Ascending aorta (tissue), 2 donors: ENCODE data around the gene ARHGEF7. TPM values are rescaled to one million over a fixed set of nuclear protein-coding genes. Genes with fewer than 3 reads are reported as not detected.
A peak's percentile ranks its signal among the peaks of the same experiment; 100 is the strongest.

Experiments
- DNase-seq, 2 donors: peaks; one replicate each; pipeline ENCODE4 v3.0.0-alpha.2; 2019; ENCODE audit warnings: low spot score in 2 of 2
- H3K27ac ChIP-seq, 2 donors: fragments of 200-600 bp; sonication (generic); one replicate each; pipeline ENCODE4 v1.5.1; 2016 to 2017; ENCODE audit warnings: mild to moderate bottlenecking in 1 of 2
- H3K27me3 ChIP-seq: fragments of 200-600 bp; sonication (generic); one replicate; pipeline ENCODE4 v1.5.1; 2017
- H3K36me3 ChIP-seq, 2 donors: fragments of 200-600 bp; sonication (generic); one replicate each; pipeline ENCODE4 v1.5.1; 2016
- H3K4me1 ChIP-seq, 2 donors: fragments of 200-600 bp; sonication (generic); one replicate each; pipeline ENCODE4 v1.5.1; 2016 to 2017; ENCODE audit warnings: mild to moderate bottlenecking in 1 of 2
- H3K4me3 ChIP-seq, 2 donors: fragments of 200-600 bp; sonication (generic); one replicate each; pipeline ENCODE4 v1.5.1; 2016 to 2017; ENCODE audit warnings: mild to moderate bottlenecking in 1 of 2
- H3K9me3 ChIP-seq, 2 donors: fragments of 200-600 bp; sonication (generic); one replicate each; pipeline ENCODE4 v1.5.1; 2016
- intact Hi-C: fragments of 100-400 bp; cut with DNase I; formaldehyde crosslinking; loops from one replicate; pipeline ENCODE4 v1.15.1; 2023
- total RNA-seq: library from RNA; depleted of rRNA; stranded (reverse); fragments of >200 nt; gene quantifications from one replicate; pipeline ENCODE4 v1.1.0, GENCODE V29; 2016
- TF ChIP-seq, protein P1 (sequence below), 3 experiments: fragments of 200-600 bp in 2 of 3; fragments of 450-650 bp in 1 of 3; sonication (generic) in 2 of 3; IDR thresholded peaks; one replicate each; pipeline ENCODE4 v1.5.1; 2016 to 2019; ENCODE audit warnings: antibody characterized with exemption in 3 of 3, mild to moderate bottlenecking in 1 of 3, moderate library complexity in 1 of 3

The ARHGEF7 gene
- total RNA-seq, 1 donor from 2014 or later: 32.2 TPM

DNA sequence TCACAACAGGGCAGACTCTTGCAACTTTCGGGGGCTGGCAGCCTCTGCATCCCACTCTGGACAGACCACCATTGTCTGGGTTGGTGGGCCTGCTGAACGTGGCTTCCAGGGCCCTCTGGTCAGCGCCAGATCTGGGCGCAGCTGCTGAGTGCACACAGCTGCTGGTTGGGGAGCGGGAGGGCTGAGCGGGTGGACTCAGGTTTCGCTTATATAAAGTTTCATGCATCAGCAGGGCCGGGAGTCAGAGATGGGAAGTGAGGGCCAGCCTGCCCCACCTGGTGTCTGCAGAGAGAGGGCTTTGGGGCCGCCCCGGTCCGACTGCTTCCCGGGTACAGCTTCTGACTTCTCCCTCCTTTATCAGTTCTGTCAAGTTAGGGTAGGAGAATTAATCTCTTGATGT lies 6.9 kb downstream of the ARHGEF7 start:
- Histone ChIP-seq H3K27ac (peak overlapping the region; percentile 9 to 42), H3K4me3 (peak overlapping the region in 1 of 2 donors; percentile 18), H3K36me3 (no peaks in the 10 kb centered on the region), H3K27me3 (no peaks in the 10 kb centered on the region), H3K9me3 (no peaks in the 10 kb centered on the region), H3K4me1 (peaks cover 6 to 37% of the 10 kb centered on the region in 2 donors)
- TF ChIP-seq, protein P1, sequence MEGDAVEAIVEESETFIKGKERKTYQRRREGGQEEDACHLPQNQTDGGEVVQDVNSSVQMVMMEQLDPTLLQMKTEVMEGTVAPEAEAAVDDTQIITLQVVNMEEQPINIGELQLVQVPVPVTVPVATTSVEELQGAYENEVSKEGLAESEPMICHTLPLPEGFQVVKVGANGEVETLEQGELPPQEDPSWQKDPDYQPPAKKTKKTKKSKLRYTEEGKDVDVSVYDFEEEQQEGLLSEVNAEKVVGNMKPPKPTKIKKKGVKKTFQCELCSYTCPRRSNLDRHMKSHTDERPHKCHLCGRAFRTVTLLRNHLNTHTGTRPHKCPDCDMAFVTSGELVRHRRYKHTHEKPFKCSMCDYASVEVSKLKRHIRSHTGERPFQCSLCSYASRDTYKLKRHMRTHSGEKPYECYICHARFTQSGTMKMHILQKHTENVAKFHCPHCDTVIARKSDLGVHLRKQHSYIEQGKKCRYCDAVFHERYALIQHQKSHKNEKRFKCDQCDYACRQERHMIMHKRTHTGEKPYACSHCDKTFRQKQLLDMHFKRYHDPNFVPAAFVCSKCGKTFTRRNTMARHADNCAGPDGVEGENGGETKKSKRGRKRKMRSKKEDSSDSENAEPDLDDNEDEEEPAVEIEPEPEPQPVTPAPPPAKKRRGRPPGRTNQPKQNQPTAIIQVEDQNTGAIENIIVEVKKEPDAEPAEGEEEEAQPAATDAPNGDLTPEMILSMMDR (IDR thresholded peaks at IDR 0.05): no peak
- no peak for DNase-seq
- intact Hi-C loops: no loop called here

DNA sequence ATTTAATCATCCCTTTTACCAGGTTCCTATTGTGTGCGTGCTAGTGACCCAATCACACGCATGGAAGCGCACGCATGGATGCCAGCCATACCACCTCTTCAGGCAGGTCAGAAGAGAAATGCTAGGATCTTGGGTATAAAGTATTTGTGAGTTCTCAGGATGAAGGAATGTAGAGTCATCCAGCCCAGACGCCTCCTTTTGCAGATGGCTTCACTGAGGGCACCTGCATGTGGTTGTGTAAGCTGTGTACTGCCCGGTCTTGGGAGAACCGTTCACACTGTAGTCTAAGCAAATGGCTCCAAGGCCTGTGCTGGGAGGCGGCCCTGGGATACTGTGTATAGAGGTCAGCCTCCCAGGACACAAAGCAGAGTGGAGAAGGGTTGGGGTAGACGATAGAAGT lies 7.5 kb downstream of the ARHGEF7 start:
- H3K4me1 ChIP-seq: peaks cover 6 to 35% of the 10 kb centered on the region in 2 donors
- no peak overlapping the region for H3K27ac ChIP-seq
- no peaks in the 10 kb centered on the region for H3K9me3 ChIP-seq
- H3K27me3 ChIP-seq: no peaks in the 10 kb centered on the region
- no peak for DNase-seq
- intact Hi-C loops: no loop called here
- TF ChIP-seq, protein P1 (IDR thresholded peaks at IDR 0.05): no peak
- H3K36me3 ChIP-seq: no peaks in the 10 kb centered on the region
- H3K4me3 ChIP-seq: no peak overlapping the region

DNA sequence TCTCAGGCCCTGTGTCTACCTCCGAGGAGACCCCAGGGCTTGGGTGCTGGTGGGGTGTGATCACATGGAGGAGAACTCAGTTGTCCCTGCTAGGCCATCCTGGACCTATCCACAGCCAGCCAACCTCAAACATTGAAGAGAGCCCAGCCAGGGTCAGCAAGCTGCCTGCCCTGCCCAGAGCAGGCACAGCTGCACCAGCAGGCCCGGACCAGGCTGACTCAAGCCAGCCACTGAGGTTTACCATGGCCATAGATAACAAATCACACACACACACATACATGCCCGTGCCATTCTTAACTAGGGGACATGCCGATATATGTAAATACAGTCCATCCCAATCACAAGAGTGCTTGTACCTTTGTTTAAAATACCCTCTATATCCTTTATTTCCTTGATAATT lies 8.1 kb downstream of the ARHGEF7 start:
- Histone ChIP-seq H3K27me3 (no peaks in the 10 kb centered on the region), H3K27ac (peak overlapping the region in 1 of 2 donors; percentile 35)

DNA sequence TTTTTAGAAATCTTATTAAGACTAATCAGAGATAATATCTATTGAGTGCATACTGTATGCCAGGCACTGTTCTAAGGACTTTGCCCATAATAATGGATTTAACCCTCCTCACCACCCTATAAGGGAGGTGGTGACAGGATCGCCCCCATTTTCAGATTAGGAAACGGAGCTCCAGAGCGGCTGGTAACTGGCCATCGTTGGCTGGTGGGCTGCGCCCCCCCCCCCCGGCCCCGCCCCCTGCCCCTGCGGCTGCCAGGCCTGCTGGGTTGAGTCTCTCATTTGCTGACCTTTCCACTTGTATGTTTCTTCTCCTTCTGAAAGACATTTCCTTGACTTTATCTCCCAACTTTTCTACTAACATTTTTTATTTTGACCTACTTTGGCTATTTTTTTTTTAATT lies 8.5 kb downstream of the ARHGEF7 start:
- Histone ChIP-seq H3K27me3 (no peaks in the 10 kb centered on the region), H3K4me3 (no peak overlapping the region), H3K36me3 (no peaks in the 10 kb centered on the region), H3K27ac (no peak overlapping the region), H3K9me3 (no peaks in the 10 kb centered on the region), H3K4me1 (peaks cover 6 to 27% of the 10 kb centered on the region in 2 donors)
- intact Hi-C loops: no loop called here
- DNase-seq: no peak
- TF ChIP-seq, protein P1 (IDR thresholded peaks at IDR 0.05): no peak

More for the DNA sequence above, 8.1 kb downstream of the ARHGEF7 start:
- H3K4me1 ChIP-seq: peaks cover 6 to 30% of the 10 kb centered on the region in 2 donors
- TF ChIP-seq, protein P1 (IDR thresholded peaks at IDR 0.05): no peak
- no peaks in the 10 kb centered on the region for H3K9me3 ChIP-seq
- intact Hi-C loops: no loop called here
- no peak overlapping the region for H3K4me3 ChIP-seq
- H3K36me3 ChIP-seq: no peaks in the 10 kb centered on the region
- DNase-seq: no peak

DNA sequence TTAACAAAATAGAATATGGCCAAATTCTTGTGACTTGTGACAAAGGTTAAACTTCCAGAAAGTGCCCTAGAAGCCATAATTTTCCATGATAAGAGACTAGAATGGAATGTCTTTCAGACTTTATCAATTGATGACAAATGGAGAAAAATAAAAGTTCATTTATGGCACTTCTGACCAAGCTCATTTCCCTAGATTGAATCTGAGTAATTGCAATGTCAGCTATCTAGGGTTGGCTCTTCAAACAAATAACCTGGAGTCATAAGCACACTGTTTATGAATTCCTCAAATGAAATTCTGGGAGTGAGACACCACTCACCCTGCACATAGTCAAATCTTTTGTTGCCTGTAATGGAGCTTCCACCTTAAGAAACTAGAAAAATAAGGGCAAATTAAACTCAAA lies 11.4 kb downstream of the ARHGEF7 start:
- Histone ChIP-seq H3K36me3 (no peaks in the 10 kb centered on the region), H3K4me3 (no peak overlapping the region), H3K27me3 (no peaks in the 10 kb centered on the region), H3K27ac (no peak overlapping the region), H3K9me3 (no peaks in the 10 kb centered on the region), H3K4me1 (peaks cover 0 to 7% of the 10 kb centered on the region in 2 donors)
- no peak for DNase-seq
- intact Hi-C loops: no loop called here
- TF ChIP-seq, protein P1 (IDR thresholded peaks at IDR 0.05): no peak
